SK-MEL-5 (cell line): ENCODE results near the gene PPP3CA. TPM values are rescaled to one million over a fixed set of nuclear protein-coding genes. Genes with fewer than 3 reads are reported as not detected.
"Not testable (repeated sequence)": the region's sequence is repeated elsewhere in the genome, so short reads cannot be mapped to it uniquely, and the experiment has no call there.

Experiments
- DNase-seq: peaks from one replicate; pipeline ENCODE4 v3.0.0-alpha.2; 2016; ENCODE audit warnings: low read depth, low spot score
- in situ Hi-C: cut with HindIII; loops from 2 replicates; pipeline ENCODE4 v1.10.0; 2016; ENCODE audit warnings: low sequenced_read_pairs, high pct_unique_total_duplicates, low pct_unique_long_range_greater_than_20kb
- total RNA-seq: library from RNA; depleted of rRNA; stranded (reverse); fragments of >200 nt; shearing (Covaris generic); gene quantifications from 2 replicates; pipeline ENCODE4 v1.2.3, GENCODE V29; 2014

The PPP3CA gene
- total RNA-seq, 1 experiment from 2014 or later, result 9.7 TPM

GRCh38 chr4:101147283-101147682, 200.0 kb downstream of the PPP3CA start:
- no peak for DNase-seq
- in situ Hi-C loops, result no loop called here

- in situ Hi-C loops, result no loop called here
- DNase-seq, result no peak
Measured at GRCh38 chr4:101145021-101145420, 202.3 kb downstream of the PPP3CA start.

DNA sequence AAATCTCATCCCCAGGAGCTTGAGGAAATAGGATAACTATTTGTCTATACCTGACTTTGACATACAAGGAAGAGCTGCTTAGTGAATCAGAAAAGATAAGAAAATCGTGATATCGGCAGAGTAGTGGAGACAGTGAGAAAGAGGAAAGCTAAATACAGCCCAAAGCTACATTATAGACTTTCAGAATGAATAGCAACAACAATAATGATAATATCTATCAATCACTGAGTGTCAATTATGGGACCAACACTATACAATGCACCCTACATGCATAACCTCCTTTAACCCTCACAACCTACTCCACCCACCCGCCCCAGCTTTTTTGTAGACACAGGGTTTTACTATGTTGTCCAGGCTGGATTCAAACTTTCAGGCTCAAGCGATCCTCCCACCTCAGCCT, 205.1 kb downstream of the PPP3CA start:
- no peak for DNase-seq
- in situ Hi-C loops, result no loop called here

GRCh38 chr4:101141855-101142254, 205.5 kb downstream of the PPP3CA start:
- in situ Hi-C loops, result no loop called here
- no peak for DNase-seq

GRCh38 chr4:101141230-101141629, 206.1 kb downstream of the PPP3CA start:
- in situ Hi-C loops, result no loop called here
- DNase-seq, result no peak

GRCh38 chr4:101140228-101140627, 207.1 kb downstream of the PPP3CA start:
- DNase-seq, result no peak
- in situ Hi-C loops, result no loop called here

- in situ Hi-C loops, result no loop called here
- no peak for DNase-seq
Measured at GRCh38 chr4:101136373-101137370, 210.7 kb downstream of the PPP3CA start.

DNA sequence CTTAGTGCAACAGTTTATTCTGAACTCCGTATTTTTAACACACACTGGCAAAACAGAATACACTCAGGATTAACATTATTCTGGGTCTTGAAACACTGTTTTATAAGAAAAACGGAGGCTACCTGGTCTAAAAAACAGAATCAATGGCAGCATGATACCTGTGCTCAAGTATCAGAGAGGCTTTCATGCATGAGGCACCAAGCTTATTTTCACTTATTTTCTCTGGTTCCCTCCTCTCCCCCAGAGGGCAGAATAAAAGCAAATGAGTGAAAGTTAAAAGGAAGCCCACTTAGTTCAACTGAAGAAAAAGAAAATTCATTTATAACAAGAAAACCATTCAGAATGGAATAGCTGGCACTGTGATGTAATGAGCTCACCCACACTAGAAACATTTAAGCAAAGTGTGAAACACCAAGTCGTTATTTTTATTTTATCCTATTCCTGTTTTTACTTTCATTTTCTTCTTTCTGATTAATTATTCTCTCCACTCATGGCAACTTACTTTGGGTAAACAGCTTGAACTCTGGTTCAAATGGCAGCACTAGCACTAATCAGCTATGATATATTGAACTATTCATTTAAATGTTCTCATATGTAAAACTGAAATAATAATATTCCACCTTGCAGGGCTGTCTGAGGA, 211.8 kb downstream of the PPP3CA start:
- DNase-seq, result no peak
- in situ Hi-C loops, result no loop called here

DNA sequence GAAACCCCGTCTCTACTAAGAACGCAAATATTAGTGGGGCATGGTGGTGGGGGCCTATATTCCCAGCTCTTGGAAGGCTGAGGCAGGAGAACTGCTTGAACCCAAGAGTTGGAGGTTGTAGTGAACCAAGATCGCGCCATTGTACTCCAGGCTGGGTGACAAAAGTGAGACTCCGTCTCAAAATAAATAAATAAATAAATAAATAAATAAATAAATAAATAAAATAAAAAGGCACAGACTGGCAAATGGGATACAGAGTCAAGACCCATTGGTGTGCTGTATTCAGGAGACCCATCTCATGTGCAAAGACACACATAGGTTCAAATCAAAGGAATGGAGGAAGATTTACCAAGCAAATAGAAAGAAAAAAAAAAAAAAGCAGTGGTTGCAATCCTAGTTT, 216.3 kb downstream of the PPP3CA start:
- DNase-seq, in situ Hi-C loops: not testable (repeated sequence)

- DNase-seq, in situ Hi-C loops: not testable (repeated sequence)
Measured at GRCh38 chr4:101128898-101129297, 218.4 kb downstream of the PPP3CA start.

DNA sequence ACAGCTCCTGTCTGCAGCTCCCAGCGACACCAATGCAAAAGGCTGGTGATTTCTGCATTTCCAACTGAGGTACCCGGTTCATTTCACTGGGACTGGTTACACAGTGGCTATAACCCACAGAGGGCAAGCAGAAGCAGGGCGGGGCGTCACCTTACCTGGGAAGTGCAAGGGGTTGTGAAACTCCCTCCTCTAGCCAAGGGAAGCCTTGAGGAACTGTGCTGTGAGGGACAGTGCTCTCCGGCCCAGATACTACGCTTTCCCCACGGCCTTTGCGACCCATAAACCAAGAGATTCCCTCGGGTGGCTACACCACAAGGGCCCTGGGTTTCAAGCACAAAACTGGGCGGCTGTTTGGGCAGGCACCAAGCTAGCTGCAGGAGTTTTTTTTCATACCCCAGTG, 218.9 kb downstream of the PPP3CA start:
- no peak for DNase-seq

GRCh38 chr4:101127176-101127790, 220.0 kb downstream of the PPP3CA start:
- no peak for DNase-seq
- in situ Hi-C loops, result no loop called here

More for the DNA sequence above, 218.9 kb downstream of the PPP3CA start:
- in situ Hi-C loops, result no loop called here

DNA sequence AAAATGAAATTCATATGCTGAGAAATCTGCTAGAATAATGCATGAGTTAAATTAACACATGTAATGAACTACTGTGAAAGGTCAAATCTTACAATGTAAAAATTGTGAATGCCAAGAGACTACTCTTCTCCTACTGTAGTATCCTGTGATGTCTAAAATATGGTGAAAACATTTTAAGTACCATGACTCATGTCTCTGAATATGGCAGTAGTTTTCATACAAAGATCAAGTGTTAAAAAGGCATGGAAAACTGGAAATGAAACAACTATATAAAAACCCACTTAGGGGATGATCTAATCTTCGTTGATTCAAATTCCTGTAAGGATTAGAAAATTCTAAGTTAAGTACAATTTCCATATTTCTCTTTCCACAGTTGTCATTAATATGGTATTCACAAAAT, 221.3 kb downstream of the PPP3CA start:
- in situ Hi-C loops, result no loop called here
- DNase-seq, result peak; percentile 4

DNA sequence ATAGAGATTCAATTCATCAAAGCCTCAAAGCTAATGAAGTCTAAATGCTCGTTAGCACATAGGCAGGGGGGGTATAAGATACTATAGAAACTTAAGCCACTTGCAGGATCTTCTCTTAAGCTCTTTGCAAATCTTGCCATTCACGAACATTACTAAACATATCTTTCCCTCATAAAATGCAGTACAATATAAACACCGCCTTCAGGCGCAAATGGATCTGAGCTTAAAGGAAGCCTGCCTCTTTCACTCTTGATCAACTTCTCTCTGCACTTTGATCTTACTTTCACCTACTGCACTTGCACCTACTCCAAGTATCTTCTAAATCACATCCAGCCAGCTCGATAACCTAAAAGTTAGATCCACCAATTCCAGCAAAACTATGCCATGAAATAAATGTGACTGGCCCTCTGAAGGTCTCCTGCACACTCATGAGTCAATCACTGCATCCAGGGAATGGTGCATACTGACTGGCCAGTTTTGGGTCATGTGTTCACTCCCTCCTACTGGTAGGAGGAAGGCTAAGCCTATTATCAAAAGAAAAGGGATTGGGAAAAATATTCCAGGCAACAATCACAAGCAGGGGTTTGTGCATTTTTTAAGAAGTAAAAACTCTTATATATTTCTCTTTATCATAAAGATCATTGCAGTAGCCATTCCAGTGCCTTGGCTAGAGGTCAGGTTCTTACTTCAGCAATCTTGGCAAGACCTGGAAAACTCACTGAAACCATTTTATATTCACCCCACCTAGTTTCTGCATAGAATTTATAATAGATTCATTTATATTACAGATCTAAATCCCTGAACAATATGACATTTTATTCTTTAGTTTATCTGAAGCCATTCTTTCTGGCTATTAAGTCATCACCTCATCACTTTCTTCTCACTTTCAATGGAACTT, 222.0 kb downstream of the PPP3CA start:
- in situ Hi-C loops, result no loop called here
- no peak for DNase-seq

DNA sequence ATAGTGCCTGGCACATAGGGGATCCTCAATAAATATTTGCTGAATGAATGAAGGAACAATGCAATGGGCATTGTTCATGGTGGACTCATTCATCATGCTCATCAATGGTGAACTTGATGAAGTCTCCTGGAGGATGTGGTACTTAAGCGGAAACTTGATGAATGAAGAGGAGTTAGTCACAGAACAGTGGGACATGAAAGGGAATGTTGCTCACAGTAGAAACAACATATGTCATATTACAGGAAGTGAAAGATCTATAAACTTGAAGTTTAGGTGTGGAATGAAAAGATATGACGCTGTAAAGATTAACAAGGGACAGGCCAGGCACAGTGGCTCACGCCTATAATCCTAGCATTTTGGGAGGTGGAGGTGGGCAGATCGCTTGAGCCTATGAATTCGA, 224.1 kb downstream of the PPP3CA start:
- in situ Hi-C loops, result no loop called here
- DNase-seq, result no peak

DNA sequence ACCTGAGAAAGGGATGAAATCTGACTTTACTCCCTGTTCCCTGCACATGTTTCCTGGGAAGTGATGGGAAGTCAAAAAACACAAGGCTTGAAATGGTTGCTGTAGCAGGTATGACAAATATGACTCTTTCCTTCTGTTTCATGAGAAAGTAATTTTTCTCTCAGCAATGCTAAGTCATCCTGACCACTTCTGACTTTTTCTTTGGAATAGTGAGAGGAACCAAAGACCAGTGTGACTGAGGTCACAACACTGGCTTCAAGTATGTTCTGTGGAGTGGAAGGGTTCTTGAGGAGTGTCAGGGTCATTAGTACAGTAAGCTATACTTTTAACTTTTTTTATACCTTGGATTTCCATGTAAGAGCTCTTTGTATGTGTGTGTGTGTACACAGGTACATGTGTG, 225.3 kb downstream of the PPP3CA start:
- in situ Hi-C loops, result no loop called here
- no peak for DNase-seq

- in situ Hi-C loops, result no loop called here
- DNase-seq, result no peak
Measured at GRCh38 chr4:101119141-101119540, 228.2 kb downstream of the PPP3CA start.
